Astrocyte (in vitro differentiated cells and primary cell): ENCODE results near the gene TMEM192.

Experiments
- EZH2 ChIP-seq: IDR thresholded peaks from 2 replicates; pipeline ENCODE4 v1.6.1; 2012; ENCODE audit warnings: mild to moderate bottlenecking, low read length, inconsistent platforms; ENCODE audit not compliant: insufficient read depth
- TF ChIP-seq, protein P1 (sequence below): IDR thresholded peaks from 2 replicates; pipeline ENCODE4 v1.5.1; 2011; ENCODE audit warnings: low read depth, mild to moderate bottlenecking, inconsistent platforms, low read length, moderate library complexity; ENCODE audit not compliant: insufficient read depth

DNA sequence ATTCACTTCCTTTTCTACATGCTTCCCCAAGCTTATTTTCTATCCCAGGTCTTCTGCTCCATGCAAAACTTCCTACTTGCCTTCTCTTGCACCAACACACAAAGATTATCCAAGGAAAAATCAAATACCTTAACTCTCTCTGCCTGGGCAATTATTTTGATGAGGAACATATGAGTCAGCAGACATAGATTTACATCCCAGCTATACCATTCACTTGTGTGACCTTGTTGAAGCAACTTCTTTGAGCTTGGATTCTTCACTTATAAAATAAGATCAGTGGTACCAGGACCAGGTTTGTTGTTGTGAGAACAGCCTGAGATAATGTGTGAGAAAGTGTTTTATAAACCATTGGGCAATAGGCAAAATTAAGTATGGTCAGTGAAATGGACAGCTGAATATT is 39.1 kb upstream of the TMEM192 start:
- TF ChIP-seq, protein P1, sequence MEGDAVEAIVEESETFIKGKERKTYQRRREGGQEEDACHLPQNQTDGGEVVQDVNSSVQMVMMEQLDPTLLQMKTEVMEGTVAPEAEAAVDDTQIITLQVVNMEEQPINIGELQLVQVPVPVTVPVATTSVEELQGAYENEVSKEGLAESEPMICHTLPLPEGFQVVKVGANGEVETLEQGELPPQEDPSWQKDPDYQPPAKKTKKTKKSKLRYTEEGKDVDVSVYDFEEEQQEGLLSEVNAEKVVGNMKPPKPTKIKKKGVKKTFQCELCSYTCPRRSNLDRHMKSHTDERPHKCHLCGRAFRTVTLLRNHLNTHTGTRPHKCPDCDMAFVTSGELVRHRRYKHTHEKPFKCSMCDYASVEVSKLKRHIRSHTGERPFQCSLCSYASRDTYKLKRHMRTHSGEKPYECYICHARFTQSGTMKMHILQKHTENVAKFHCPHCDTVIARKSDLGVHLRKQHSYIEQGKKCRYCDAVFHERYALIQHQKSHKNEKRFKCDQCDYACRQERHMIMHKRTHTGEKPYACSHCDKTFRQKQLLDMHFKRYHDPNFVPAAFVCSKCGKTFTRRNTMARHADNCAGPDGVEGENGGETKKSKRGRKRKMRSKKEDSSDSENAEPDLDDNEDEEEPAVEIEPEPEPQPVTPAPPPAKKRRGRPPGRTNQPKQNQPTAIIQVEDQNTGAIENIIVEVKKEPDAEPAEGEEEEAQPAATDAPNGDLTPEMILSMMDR, result no peak
- no peak for TF ChIP-seq EZH2
